Stimulated activated CD8-positive, alpha-beta memory T cell treated with anti-CD3 and anti-CD28 coated beads, Interleukin-7, amount 100 ng/mL, for 1 hour (primary cell): ENCODE data around the gene SV2A.
"Not testable (repeated sequence)": the region's sequence is repeated elsewhere in the genome, so short reads cannot be mapped to it uniquely, and the experiment has no call there.

Experiments
- DNase-seq, 2 donors: peaks; one replicate each; pipeline ENCODE4 v3.0.0-alpha.2; 2020; ENCODE audit warnings: low read depth in 2 of 2

Gene SV2A, protein sequence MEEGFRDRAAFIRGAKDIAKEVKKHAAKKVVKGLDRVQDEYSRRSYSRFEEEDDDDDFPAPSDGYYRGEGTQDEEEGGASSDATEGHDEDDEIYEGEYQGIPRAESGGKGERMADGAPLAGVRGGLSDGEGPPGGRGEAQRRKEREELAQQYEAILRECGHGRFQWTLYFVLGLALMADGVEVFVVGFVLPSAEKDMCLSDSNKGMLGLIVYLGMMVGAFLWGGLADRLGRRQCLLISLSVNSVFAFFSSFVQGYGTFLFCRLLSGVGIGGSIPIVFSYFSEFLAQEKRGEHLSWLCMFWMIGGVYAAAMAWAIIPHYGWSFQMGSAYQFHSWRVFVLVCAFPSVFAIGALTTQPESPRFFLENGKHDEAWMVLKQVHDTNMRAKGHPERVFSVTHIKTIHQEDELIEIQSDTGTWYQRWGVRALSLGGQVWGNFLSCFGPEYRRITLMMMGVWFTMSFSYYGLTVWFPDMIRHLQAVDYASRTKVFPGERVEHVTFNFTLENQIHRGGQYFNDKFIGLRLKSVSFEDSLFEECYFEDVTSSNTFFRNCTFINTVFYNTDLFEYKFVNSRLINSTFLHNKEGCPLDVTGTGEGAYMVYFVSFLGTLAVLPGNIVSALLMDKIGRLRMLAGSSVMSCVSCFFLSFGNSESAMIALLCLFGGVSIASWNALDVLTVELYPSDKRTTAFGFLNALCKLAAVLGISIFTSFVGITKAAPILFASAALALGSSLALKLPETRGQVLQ

DNA sequence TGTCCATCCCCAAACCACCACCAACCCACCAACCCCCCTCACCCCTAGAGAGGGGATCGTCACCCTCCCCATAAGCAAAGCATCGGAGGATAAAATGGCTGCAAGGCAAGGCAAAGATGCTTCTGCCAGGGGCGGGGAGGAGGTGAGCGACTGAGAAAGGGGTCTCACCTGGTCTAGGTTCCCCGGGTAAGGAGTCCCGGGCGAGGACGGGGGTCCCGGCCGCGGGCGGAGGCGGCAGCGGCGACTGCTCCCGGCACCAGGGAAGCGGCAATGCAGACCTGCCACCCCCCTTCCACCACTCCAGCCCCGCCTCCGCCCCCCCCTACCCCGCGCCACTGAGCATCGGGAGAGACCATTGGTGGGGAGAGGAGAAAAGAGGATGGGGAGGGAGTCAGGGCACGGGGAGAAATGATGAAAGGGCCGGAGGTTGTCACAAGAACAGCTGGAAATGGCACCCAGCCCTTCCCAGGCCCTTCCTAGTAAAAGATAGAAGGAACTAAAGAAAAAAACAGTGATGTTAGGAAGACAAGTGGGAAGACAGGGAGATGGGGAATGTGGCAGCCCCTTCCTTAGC, at the start of gene SV2A:
Gene SV2A (minus strand): TSS at position 274 of the 574 bp plus-strand sequence. CDS start 4,004 bp downstream, outside the sequence.
- DNase-seq: no peak

DNA sequence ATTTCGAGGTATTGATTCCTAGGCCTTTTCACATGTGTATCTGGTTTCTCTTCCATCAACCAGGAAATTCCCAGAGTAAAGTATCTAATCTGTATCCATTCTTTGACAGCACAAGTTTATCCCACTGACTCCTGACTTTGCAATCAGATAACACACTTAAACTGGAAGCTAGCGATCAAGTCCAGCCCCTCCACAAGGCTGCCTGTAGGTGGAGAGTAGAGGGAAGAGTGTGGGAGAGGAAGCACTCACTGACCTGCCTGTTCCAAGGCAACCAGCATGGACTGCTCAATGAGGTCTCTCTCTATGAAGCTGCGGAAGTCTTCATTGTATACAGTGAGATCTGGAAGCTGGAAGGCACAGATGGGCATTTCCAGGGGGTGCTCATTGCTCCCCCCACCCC, 49.4 kb upstream of the SV2A start:
- no peak for DNase-seq

DNA sequence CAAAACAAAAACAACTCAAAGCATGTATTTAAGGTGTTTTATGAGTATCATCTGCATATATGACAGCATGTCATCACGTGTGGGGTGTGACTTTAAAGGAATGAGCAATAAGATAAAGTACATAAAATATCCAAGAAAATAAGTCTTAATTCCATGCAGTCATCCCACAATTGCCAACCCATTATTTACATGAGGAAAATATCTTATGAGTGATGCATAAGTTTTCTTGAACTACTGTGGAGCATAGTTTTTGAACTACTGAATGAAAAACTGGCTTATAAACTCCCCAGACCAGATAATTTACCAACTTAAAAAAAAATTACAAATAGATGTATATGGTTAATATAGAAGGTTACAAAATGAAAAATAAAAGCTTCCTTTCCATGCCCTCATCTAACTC, 48.8 kb upstream of the SV2A start:
- DNase-seq: no peak

DNA sequence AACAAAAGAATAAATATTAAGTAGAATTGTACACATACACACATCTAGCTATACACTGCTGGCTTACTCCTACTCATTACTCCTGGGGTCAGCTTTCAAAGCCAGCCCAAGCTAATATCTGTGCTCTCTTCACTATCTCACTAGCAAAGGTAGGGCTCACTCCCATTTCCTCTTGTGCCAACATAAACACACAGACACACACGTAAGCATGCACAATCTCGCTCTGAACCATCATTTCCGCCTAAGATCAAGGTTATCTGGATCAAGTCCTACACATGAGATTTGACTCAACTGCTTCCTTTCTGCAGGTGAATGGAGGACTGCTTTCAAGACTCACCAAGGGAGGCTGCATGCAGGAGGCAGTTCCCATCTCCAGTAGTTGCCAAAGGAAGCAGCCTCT, 47.8 kb upstream of the SV2A start:
- DNase-seq: no peak

DNA sequence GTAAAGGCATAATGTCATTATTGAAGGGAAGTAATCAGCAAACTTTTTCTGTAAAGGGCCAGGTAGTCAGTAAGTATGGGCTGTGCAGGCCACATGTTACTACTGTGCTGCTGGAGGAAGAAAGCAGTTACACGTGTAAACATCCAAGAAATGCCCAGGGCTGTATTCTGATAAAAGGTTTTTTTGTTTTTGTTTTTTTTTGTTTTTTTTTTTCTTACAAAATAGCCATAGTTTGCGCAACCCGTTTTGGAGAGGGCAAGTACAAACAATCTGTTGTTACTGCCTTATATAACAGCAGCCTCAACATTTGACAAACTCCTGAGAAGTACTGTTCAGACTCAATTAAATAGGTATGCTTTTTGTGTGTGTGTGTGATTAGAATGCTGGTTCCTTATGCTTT, 45.7 kb upstream of the SV2A start:
- no peak for DNase-seq

DNA sequence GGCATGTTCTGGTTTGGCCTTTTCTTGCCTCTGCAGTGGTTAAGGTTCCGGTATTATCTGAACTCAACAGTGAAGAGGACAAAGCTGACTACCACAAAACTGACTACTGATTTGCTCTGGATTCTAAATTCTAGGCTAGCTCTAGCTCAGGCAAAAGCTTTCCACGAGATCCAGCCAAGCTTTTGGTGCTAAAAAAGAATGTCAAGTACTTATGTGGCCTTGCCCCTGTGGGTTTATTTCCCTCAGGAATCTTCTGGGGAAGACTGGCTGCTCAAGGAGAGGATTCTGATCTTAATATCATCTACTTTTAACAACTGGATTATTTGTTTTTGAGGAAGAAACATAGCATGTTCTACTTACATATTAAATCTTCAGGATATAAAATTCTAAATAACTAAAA, 45.1 kb upstream of the SV2A start:
- DNase-seq: no peak

DNA sequence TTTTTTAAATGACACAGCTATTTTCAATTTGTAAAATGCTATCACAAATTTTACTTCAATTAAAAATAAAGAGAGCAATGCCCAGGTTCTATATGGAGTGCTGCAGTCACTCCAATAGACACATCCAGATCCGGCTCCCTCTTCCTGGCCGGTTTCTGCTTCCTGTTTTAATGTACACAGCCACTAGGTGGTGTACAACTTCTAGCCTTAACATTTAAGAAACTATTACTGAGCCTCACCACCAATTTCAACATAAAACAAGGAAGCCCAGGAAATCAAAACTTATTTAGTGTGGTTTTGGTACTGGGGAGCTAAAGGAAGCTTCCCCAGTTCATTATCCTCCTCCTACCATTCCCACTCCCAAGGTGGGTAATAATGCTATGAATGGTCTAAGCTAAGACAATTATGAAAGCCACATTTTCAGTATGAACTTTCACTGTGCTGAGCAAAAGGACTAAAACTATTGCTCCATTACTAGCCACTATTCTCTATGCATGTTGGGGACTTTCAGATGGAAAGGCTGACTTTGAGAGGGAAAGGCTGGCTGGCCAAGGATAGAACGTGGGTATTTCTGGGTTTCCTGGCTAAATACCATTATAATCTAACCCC, 44.5 kb upstream of the SV2A start:
- no peak for DNase-seq

DNA sequence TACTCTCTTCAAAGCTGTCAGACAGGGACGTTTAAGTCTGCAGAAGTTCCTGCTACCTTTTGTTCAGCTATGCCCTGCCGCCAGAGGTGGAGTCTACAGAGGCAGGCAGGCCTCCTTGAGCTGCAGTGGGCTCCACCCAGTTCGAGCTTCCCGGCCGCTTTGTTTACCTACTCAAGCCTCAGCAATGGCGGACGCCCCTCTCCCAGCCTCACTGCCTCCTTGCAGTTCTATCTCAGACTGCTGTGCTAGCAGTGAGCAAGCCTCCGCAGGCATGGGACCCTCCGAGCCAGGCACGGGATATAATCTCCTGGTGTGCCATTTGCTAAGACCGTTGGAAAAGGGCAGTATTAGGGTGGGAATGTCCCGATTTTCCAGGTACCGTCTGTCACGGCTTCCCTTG, 39.9 kb upstream of the SV2A start:
- not testable (repeated sequence) for DNase-seq

DNA sequence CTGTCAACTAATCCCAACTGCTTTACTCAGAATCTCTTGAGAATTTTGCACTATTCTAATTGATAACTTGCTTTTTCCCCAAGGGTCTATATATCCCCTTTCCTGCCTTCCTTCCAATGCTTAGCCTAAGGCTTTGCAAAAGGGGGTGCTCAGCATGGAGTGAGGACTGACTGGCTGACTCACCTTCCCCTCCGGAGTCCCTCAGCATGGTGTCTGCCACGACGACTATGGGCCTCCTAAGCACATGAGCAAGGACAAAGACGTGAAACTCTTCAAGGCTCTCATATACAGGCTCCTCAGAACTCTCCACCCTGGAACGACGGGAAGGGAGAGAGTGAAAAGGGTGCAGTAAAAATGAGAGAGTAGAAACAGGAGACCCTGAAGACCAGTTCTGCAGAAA, 32.3 kb upstream of the SV2A start:
- no peak for DNase-seq

DNA sequence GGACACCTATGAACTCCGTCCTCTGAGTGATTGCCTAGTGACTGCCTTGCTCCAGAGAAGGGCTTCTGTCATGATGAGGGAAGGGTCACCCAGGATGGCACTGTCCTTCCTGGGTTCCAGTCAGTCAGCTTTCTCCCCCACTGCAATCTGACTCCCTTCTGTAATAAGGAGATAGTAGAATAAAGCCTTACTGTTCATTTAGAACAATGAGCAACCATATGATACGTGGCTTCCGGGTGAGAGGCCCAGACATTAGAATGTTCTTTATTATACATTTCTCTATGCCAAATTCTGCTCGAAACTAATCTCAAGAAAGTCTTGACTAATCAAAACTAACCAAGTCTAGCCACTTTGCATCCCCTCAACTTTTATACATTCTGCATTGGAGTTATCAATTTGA, 27.6 kb upstream of the SV2A start:
- no peak for DNase-seq

DNA sequence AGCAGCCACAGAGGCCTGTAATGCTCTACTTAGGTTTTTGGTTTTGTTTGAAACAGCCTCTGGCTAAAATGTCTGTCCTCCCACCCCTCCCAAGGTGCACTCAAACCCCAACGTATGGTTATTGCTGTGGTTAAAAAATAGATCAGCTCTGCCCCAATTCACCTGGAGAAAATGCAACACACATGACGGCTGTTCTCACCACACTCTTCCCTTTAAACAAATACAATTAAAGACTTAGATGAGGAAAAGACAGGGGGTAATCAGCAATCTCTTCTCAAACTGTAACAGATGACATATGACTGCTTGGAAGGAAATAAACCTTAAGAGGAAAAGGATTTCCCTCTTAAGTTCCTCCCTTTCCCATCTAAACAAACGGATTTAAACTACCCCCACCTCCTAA, 25.2 kb upstream of the SV2A start:
- DNase-seq: no peak

DNA sequence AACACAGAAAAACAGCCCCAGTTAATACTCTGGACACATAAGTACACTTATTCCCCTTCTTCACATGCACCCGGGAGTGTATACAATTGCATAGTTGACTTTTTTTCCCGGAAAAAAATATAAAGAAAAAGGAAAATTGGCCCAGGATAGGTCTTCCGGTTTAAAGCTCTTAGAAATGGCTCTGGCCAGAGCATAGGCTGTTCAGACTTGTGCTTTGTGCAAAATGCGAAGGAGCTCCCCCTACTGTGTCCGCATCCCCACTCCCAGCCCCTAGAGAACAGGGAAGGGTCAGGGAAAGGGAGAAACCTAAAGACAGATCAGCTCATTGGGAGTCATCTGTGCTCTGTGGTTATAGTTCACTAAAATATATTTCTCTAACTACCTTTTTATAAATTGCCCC, 24.6 kb upstream of the SV2A start:
- no peak for DNase-seq

DNA sequence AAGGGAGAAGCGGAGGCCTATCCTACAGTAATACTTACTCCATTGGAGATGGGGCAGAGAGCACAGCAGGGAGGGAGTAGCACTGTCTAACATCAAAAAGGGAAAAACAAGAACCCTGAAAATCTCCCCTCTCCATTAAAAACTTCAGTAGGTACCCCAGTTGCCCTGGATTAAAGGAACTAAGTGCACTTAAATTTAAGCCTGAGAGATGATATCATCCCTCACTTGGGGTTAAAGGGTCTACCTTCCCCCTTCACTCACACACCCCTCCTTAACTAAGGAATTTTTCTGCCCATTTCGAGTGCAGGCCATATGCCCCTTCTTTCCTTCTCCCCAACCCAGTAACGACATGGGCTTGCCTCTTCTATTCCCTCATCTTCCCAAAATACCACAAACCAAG, 22.8 kb upstream of the SV2A start:
- DNase-seq: no peak

DNA sequence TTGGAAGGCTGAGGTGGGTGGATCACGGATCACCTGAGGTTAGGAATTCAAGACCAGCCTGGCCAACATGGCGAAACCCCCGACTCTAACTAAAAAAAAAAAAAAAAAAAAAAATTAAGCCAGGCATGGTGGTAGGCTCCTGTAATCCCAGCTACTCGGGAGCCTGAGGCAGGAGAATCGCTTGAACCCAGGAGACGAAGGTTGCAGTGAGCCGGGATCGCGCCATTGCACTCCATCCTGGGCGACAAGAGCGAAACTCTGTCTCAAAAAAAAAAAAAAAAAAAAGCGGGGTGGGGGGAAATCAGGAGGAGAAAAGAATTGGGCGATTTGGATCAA, 21.0 kb upstream of the SV2A start:
- DNase-seq: not testable (repeated sequence)

DNA sequence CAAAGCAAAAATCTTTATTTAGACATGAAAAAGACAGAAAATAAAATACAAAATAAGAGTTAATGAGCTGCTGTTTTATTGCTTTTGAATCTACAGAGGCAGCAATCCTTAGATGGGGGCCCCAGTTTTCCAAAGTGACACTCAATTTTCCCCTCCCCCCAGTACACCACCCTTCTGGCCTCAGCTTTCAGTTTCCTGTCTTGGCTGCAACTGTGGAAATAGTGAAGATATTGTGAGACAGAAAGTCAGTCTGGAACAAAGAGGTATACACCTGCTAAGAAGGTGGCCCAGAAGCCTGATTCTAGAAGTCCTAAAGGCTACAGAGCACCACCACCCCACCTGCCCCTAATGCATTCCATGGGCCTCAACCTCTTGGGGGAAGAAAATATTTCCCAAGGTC, 20.1 kb upstream of the SV2A start:
- DNase-seq: no peak

DNA sequence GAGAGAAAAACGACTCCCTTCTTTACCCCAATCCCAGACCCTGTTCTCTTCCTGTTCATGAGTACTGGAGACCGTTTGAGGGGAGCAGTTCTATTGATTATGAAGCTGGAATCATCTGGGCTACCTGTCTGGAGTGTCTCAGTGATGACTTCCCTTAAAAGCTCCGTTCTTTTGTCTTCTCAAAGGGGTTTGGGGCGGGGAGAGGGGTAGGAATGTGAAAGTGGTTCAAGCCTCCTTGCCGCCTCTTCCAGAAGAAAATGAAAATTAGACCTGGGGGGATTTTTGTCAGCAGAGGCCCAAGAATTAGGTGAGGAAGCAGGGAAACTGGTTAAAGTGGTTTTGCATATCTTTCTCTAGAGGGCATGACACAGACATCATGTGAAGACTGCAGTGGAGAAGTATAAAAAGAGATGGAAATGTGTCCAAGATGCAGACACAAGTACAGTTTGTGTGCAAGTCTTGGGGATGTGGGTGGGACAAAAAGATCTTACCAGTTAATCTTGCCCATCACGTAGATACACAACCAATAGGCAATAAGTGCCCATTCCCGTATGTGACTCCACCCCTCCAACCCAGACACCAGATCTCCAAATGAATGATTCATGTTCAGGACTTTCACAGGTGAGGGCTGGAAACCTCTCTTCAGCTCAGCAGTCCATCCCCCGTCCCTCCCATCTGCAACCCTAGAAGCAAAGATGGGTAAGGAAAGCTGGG, 19.5 kb upstream of the SV2A start:
- DNase-seq: no peak

DNA sequence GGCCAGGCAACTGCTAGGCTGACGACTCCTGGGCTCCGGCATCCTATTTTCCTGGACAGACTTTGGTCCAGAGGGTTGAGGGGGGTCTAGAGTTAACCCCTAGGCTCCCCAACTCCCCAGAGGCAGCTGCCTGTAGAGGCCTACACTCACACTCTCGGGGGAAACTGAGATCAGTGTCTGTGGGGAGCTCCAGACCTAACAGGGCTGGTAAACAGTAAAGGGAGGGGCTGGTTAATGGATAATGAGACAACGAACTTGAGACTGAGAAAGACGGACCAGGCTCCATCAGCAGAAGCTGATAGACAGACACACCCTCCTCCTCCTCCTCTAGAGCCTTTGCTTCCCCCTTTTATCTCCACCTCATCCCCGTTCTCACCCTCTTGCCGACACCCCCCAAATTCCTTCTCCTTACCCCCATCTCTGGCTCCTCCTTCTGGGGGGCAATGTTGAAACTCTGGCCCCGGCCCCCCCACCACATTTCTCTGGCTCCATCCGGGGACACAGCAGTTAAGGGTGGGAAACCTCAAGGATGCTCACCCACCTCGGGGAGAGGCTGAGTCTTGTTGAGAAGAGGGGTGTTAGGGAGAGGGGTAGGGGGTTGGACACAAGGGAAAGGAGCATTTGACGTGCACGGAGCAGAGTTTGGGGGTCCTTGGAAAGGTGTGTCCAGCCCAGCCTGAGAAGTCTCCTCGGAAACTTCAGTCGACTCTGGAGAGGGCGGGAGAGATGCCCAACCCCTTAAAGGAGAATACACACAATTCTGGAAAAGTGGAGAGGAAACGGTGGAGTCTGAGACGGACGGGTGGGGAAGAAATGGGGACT, 18.7 kb upstream of the SV2A start, which contains the start of gene MTMR11:
Gene MTMR11 (minus strand): TSS at position 710 of the 822 bp plus-strand sequence. CDS start 232 bp downstream, at position 478.
- no peak for DNase-seq

DNA sequence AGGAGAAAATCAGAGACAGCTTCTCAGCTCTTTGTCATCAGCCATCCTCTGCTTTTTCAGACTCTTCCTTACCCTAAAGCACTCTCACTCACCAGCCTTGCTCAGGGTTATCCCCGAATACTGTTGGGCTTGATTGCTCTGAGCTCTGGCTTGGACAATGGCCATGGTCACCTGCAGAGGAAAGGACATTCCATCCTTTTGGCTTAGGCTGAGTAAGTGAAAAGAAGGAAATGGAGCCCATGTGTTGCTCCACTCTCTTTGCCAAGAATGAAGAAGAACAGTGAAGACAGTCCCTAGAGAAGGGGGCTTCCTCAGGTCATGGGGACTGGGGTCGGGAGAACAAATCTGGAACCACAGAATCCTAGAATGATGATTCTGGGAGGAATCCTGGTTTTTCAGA, 16.7 kb upstream of the SV2A start:
- DNase-seq: no peak

DNA sequence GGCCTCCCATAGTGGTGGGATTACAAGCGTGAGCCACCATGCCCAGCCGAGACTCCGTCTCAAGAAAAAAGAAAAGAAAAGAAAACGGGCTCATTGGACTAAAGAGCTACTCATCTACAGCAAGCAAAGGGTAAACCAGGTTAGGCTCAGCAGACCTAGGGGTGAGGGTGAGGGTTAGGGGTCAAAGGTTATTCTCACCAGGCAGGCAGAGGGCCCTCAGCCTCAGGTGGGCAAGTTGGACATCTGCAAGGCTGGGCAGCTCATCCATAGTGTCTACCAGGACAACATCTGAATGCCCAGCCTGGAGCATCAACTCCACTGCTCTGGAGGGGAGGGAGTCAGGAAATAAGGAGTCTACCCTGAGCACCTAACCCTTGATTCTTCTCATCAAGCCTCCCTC, 15.6 kb upstream of the SV2A start:
- DNase-seq: no peak

DNA sequence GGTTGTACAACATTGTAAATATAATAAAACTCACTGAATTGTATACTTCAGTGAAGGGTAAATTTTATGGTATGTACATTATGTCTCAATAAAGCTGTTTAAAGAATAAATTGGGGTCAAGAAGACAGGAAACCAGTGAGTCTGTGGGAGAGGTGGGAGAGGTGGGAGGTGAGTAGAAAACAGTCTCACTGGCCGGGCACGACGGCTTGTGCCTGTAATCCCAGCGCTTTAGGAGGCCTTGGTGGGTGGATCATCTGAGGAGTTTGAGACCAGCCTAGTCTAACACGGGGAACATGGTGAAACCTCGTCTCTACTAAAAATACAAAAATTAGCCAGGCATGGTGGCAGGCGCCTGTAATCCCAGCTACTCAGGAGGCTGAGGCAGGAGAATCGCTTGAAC, 14.8 kb upstream of the SV2A start:
- no peak for DNase-seq

DNA sequence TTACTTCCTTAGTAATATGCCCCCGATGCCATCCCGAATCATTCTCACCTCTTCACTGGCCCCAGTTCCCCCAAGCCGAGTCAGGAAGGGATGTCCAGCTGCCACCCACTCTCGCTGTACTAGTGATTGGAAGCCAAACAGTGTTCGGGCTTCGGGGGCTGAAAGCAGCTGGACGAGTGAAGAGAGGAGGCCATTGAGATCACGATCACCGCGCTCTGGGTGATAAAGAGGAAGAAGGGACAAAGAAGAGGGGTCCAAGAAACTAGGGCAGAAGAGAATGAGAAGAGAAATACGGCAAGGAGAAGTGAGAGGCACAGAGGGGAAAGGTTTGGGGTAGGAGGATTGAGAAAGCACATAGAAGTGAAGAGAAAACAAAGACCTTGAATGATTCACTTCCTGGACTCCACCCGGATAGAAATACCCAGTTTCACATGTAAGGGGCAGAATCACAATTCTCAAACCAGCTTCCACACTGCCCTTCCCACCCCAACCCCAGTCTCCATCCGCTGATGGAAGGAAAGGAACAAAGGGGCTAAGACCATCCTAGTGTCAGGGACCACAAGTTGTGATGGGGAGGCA, 13.7 kb upstream of the SV2A start:
- DNase-seq: no peak
